ENCODE data around the gene PDE6A. TPM values are rescaled to one million over a fixed set of nuclear protein-coding genes. Genes with fewer than 3 reads are reported as not detected.

Gene PDE6A
- total RNA-seq, 1 donor from 2014 or later = not detected

DNA sequence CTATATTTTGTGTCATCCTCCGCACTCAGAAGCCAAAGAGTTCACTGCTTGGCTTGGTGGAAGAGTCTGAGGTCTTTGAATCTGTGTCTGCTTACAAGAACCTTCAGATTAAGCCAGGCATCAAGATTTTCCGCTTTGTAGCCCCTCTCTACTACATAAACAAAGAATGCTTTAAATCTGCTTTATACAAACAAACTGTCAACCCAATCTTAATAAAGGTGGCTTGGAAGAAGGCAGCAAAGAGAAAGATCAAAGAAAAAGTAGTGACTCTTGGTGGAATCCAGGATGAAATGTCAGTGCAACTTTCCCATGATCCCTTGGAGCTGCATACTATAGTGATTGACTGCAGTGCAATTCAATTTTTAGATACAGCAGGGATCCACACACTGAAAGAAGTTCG, 36.6 kb upstream of the PDE6A start:
- Histone ChIP-seq H3K27me3 (no peaks in the 10 kb centered on the region), H3K4me3 (no peak overlapping the region), H3K4me1 (no peaks in the 10 kb centered on the region), H3K27ac (no peak overlapping the region), H3K36me3 (peaks cover 34 to 53% of the 10 kb centered on the region in 2 donors), H3K9me3 (no peaks in the 10 kb centered on the region)
- no peak for DNase-seq (ENCODE audit: low spot score in 2 of 2)
- TF ChIP-seq, protein P1, sequence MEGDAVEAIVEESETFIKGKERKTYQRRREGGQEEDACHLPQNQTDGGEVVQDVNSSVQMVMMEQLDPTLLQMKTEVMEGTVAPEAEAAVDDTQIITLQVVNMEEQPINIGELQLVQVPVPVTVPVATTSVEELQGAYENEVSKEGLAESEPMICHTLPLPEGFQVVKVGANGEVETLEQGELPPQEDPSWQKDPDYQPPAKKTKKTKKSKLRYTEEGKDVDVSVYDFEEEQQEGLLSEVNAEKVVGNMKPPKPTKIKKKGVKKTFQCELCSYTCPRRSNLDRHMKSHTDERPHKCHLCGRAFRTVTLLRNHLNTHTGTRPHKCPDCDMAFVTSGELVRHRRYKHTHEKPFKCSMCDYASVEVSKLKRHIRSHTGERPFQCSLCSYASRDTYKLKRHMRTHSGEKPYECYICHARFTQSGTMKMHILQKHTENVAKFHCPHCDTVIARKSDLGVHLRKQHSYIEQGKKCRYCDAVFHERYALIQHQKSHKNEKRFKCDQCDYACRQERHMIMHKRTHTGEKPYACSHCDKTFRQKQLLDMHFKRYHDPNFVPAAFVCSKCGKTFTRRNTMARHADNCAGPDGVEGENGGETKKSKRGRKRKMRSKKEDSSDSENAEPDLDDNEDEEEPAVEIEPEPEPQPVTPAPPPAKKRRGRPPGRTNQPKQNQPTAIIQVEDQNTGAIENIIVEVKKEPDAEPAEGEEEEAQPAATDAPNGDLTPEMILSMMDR (IDR thresholded peaks at IDR 0.05) = no peak
- intact Hi-C loops (cut with DNase I) = no loop called here

DNA sequence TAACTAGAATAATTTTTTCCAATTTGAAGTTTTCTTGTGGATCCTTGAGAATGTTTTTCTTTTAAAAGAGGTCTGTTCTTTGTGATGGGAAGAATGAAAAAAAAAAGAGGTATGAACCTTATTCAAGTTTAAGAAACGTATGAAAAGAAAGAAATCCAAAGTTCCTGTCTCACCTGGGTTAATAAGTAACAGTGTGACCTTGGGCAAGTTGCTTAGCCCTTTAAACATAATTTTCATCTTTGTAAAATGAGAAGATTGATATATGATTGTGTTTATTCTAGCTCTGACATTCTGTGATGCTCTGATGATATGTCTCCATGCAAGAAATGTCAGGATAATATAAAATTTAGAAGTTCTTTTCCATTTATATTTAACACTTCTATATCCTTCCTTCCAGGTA, 35.3 kb upstream of the PDE6A start:
- intact Hi-C loops (cut with DNase I) = no loop called here

DNA sequence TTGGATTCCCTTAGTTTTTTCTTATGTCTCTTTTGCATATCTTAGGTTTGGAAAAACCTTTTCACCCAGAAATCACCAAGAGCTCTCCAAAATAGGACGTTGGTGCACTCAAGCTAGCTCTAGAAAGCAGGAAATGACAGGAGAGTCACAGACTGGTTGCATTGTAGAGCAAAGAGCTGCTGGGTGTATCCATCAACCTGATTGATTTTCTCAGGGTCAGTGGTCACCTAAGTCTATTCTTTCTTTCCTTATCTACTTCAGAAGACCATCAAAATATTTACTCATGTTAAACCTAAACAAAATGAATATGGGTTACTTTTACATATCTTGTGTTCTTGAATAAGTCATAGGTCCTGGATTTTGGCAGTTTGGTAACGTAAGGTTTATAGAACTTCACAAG, 30.8 kb upstream of the PDE6A start:
- no peaks in the 10 kb centered on the region for H3K9me3 ChIP-seq
- H3K27ac ChIP-seq = no peak overlapping the region
- intact Hi-C loops (cut with DNase I) = no loop called here
- TF ChIP-seq, protein P1 (IDR thresholded peaks at IDR 0.05) = no peak
- no peak for DNase-seq (ENCODE audit: low spot score in 2 of 2)
- H3K4me1 ChIP-seq = no peaks in the 10 kb centered on the region
- H3K27me3 ChIP-seq = no peaks in the 10 kb centered on the region
- H3K36me3 ChIP-seq = peaks cover 19 to 31% of the 10 kb centered on the region in 2 donors
- H3K4me3 ChIP-seq = no peak overlapping the region

More for the DNA sequence above, 35.3 kb upstream of the PDE6A start:
- H3K36me3 ChIP-seq = peaks cover 34 to 53% of the 10 kb centered on the region in 2 donors
- H3K27me3 ChIP-seq = no peaks in the 10 kb centered on the region
- H3K4me1 ChIP-seq = no peaks in the 10 kb centered on the region
- H3K9me3 ChIP-seq = no peaks in the 10 kb centered on the region
- H3K4me3 ChIP-seq = no peak overlapping the region
- no peak overlapping the region for H3K27ac ChIP-seq
- TF ChIP-seq, protein P1 (IDR thresholded peaks at IDR 0.05) = no peak
- DNase-seq (ENCODE audit: low spot score in 2 of 2) = no peak

DNA sequence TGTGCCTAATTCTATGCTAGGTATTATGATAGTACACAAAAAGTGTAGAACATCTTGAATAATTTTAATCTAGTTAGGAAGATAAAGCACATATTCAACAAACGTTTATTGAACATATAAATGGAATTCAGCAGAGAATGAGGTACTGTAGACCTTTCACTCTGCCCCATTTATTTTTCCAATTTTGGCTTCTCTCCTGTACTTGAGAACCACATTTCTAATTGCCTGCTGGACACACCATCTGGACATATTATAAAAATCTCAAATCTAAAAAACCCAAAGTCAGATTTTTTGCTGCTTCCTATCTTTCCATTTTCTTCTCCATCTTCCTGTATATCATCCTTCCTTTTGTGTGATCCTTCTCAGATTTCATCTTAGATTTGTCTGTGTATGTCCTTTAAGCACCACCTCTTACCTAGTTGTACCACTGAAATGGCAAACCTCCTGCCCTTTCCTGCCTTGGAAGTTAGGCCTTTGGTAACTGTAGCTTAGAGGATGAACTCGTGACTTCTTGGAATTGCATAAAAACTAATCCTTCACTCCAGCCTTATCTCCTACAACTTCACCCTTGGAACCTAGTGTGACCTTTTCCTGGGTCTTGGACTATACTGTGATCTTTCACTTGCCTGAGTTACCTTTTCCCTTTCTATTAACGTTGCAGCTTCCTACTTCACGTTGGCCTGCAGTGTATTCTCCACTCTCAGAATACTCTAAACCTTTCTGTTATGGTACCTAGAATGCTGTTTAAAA, 24.8 kb upstream of the PDE6A start:
- H3K4me3 ChIP-seq = no peak overlapping the region
- H3K36me3 ChIP-seq = no peaks in the 10 kb centered on the region
- TF ChIP-seq, protein P1 (IDR thresholded peaks at IDR 0.05) = no peak
- intact Hi-C loops (cut with DNase I) = loop anchor here (10.0 kb wide), 1 partner anchor 55 kb away; no protein-coding TSS in a partner anchor
- H3K4me1 ChIP-seq = no peaks in the 10 kb centered on the region
- no peaks in the 10 kb centered on the region for H3K9me3 ChIP-seq
- DNase-seq (ENCODE audit: low spot score in 2 of 2) = no peak
- no peaks in the 10 kb centered on the region for H3K27me3 ChIP-seq
- no peak overlapping the region for H3K27ac ChIP-seq

DNA sequence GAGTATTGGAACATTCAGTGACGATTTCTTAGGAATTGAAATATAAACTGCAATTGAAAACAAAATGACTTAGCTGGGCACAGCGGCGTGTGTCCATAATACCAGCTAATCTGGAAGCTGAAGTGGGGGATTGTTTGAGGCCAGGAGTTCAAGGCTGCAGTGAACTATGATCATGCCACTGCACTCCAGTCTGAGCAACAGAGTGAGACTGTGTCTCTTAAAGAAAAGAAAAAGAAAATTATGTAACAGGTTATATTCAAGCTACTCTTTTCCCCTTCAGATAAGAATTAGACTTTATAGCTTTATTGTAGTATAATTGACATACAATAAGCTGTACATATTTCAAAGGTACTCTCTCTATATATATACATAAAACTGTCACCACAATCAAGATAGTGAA, 22.4 kb upstream of the PDE6A start:
- no peak overlapping the region for H3K4me3 ChIP-seq
- H3K27ac ChIP-seq = no peak overlapping the region
- no peak for DNase-seq (ENCODE audit: low spot score in 2 of 2)
- TF ChIP-seq, protein P1 (IDR thresholded peaks at IDR 0.05) = no peak
- no peaks in the 10 kb centered on the region for H3K4me1 ChIP-seq
- H3K27me3 ChIP-seq = no peaks in the 10 kb centered on the region
- H3K36me3 ChIP-seq = no peaks in the 10 kb centered on the region
- H3K9me3 ChIP-seq = no peaks in the 10 kb centered on the region
- intact Hi-C loops (cut with DNase I) = loop anchor here (10.0 kb wide), 1 partner anchor 52 kb away; no protein-coding TSS in a partner anchor

All from ascending aorta (tissue), 2 donors.